Vagina (tissue), 2 donors: ENCODE data around the gene SLC25A4.

ENCODE experiments used
- CTCF ChIP-seq, 3 experiments: fragments of 450-650 bp in 2 of 3; fragments of 200-600 bp in 1 of 3; sonication (generic) in 1 of 3; IDR thresholded peaks; one replicate each; pipeline ENCODE4 v1.5.1; 2017 to 2019; ENCODE audit warnings: antibody characterized with exemption in 3 of 3, mild to moderate bottlenecking in 2 of 3, moderate library complexity in 2 of 3
- POLR2A ChIP-seq, 2 donors: fragments of 450-650 bp; IDR thresholded peaks; one replicate each; pipeline ENCODE4 v1.6.1; 2017; ENCODE audit warnings: antibody characterized with exemption in 2 of 2, mild to moderate bottlenecking in 2 of 2, moderate library complexity in 2 of 2
- POLR2AphosphoS5 ChIP-seq, 2 donors: sonication (generic); formaldehyde crosslinking; IDR thresholded peaks; one replicate each; pipeline ENCODE4 v1.9.0; 2017; ENCODE audit warnings: antibody characterized with exemption in 2 of 2, mild to moderate bottlenecking in 2 of 2, low read depth in 1 of 2; ENCODE audit not compliant: insufficient read depth in 1 of 2

GRCh38 chr4:185138161-185138560, 4.9 kb upstream of the SLC25A4 start:
- TF ChIP-seq CTCF (IDR thresholded peaks at IDR 0.05) (no peak), POLR2A (IDR thresholded peaks at IDR 0.05) (no peak), POLR2AphosphoS5 (IDR thresholded peaks at IDR 0.05; ENCODE audit: insufficient read depth in 1 of 2, low read depth in 1 of 2) (no peak)
